PC-3 (cell line): ENCODE measurements around the gene LYRM4. TPM values are rescaled to one million over a fixed set of nuclear protein-coding genes. Genes with fewer than 3 reads are reported as not detected.

Experiments used
- ATAC-seq: fragments of 200-7000 bp; cut with Tn5 transposase; 2 replicates; pipeline ENCODE4 v1.9.1; 2020; ENCODE audit warnings: mild to moderate bottlenecking, moderate library complexity
- BruUV-seq: library from RNA; stranded (reverse); fragments of 400-500 nt; replicated peaks from 2 replicates; lab custom pipeline; 2021; lab: Mats Ljungman, UMichigan
- CTCF ChIA-PET: fragments of 300-600 bp; sonication (Branson Sonifier 250); formaldehyde crosslinking; loops from one replicate; lab custom pipeline; 2022; ENCODE audit warnings: antibody characterized with exemption; lab: Charles Lee
- POLR2A ChIA-PET: fragments of 300-600 bp; sonication (Branson Sonifier 250); formaldehyde crosslinking; loops from one replicate; lab custom pipeline; 2022; ENCODE audit warnings: antibody characterized with exemption; ENCODE audit not compliant: unreplicated experiment; lab: Charles Lee
- DNase-seq: peaks from one replicate; pipeline ENCODE4 v3.0.0-alpha.2; 2015
- H2AFZ ChIP-seq: fragments of 300-600 bp; sonication (generic); 2 replicates; pipeline ENCODE4 v1.6.0; 2016; ENCODE audit warnings: antibody characterized with exemption, low read length
- H3F3A ChIP-seq: fragments of 300-600 bp; sonication (generic); one replicate; pipeline ENCODE4 v1.6.0; 2017; ENCODE audit warnings: antibody characterized with exemption, low read length, control low read depth, mild to moderate bottlenecking; ENCODE audit not compliant: unreplicated experiment
- H3K27ac ChIP-seq: fragments of 300-600 bp; sonication (generic); 2 replicates; pipeline ENCODE4 v1.5.1; 2016; ENCODE audit warnings: mild to moderate bottlenecking, low read length
- H3K27me3 ChIP-seq: fragments of 300-600 bp; sonication (generic); 2 replicates; pipeline ENCODE4 v1.6.1; 2016; ENCODE audit warnings: low read length, mixed read lengths
- H3K36me3 ChIP-seq: fragments of 300-600 bp; sonication (generic); 2 replicates; pipeline ENCODE4 v1.6.1; 2016; ENCODE audit warnings: low read depth, mixed run types, low read length, mixed read lengths
- H3K4me1 ChIP-seq: fragments of 300-600 bp; sonication (generic); 2 replicates; pipeline ENCODE4 v1.5.1; 2016; ENCODE audit warnings: low read length; ENCODE audit not compliant: insufficient read depth
- H3K4me2 ChIP-seq: fragments of 300-600 bp; sonication (generic); 2 replicates; pipeline ENCODE4 v1.6.0; 2016; ENCODE audit warnings: low read length
- H3K4me3 ChIP-seq: fragments of 300-600 bp; sonication (generic); 2 replicates; pipeline ENCODE4 v1.5.1; 2016; ENCODE audit warnings: mild to moderate bottlenecking, low read length, mixed read lengths
- H3K79me2 ChIP-seq: fragments of 300-600 bp; sonication (generic); 2 replicates; pipeline ENCODE4 v1.6.1; 2017; ENCODE audit warnings: low read length, mixed read lengths
- H3K9ac ChIP-seq: fragments of 300-600 bp; sonication (generic); 2 replicates; pipeline ENCODE4 v1.6.0; 2016; ENCODE audit warnings: mild to moderate bottlenecking, low read length
- H3K9me2 ChIP-seq: fragments of 300-600 bp; sonication (generic); replicated peaks from 2 replicates; pipeline ENCODE4 v1.6.1; 2016; ENCODE audit warnings: mixed run types, low read length, mixed read lengths
- H3K9me3 ChIP-seq: fragments of 300-600 bp; sonication (generic); 2 replicates; pipeline ENCODE4 v1.6.1; 2016; ENCODE audit warnings: low read length, mixed read lengths
- H4K20me1 ChIP-seq: fragments of 300-600 bp; sonication (generic); 2 replicates; pipeline ENCODE4 v1.6.1; 2016; ENCODE audit warnings: low read length, mixed read lengths
- EZH2 ChIP-seq: fragments of 300-600 bp; sonication (generic); IDR thresholded peaks from one replicate; pipeline ENCODE4 v1.6.1; 2017; ENCODE audit warnings: antibody characterized with exemption, mild to moderate bottlenecking, low read length; ENCODE audit not compliant: unreplicated experiment
- EZH2phosphoT487 ChIP-seq: fragments of 300-600 bp; sonication (generic); IDR thresholded peaks from 2 replicates; pipeline ENCODE4 v1.6.1; 2018; ENCODE audit warnings: mild to moderate bottlenecking, antibody characterized with exemption, low read length, borderline replicate concordance
- intact Hi-C: fragments of 100-400 bp; cut with micrococcal nuclease; formaldehyde crosslinking; loops from 2 replicates; pipeline ENCODE4 v1.9.0; 2023
- total RNA-seq: library from RNA; depleted of rRNA; stranded (reverse); fragments of >200 nt; gene quantifications from 2 replicates; pipeline ENCODE4 v1.2.3, GENCODE V29; 2014
- TF ChIP-seq, protein P1 (sequence below): fragments of 300-600 bp; sonication (generic); conservative IDR thresholded peaks from 2 replicates; pipeline ENCODE4 v1.5.1; 2017; ENCODE audit warnings: antibody characterized with exemption, low read depth, mild to moderate bottlenecking, low read length

Gene LYRM4
- total RNA-seq, 1 experiment from 2014 or later = 27.7 TPM

DNA sequence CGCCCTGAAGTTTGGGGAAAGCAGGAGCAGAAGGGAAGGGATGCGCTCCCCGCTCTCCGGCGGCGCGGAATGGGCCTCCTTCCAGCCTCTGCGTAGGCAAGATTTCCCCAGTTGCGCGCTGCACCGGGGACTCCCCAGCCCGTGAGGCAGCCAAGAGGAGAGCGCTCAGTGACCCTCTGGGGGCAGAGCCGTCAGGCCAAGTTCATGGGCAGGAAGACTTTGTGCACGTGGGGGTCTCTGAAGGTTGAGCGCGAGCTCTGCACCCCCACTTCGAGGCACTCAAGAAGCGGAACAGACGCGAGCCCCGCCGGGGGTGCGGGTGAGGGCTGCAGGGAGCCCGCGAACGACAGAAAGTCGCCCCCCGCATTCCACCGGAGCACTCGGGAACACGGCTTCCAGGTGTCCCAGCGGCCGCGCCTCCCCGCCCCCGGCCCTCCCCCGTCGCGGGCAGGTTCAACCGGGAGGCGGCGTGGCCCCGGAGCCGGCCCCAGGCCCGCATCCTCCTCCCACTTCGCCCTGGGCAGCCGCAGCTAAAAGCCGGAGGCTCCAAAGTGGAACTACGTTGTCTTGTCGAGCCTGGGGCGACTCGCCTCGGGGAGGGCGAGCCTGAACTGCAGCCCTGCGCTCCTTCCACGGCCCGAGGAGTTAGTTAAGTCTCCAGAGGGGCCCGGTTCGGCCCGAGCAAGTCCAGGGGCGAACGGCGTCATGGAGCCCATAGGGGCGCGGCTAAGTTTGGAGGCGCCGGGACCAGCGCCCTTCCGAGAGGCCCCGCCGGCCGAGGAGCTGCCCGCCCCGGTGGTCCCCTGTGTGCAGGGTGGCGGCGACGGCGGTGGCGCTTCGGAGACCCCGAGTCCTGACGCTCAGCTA is 175.7 kb downstream of the LYRM4 start, which contains the start of gene PPP1R3G:
Gene PPP1R3G (plus strand): TSS at position 561 of the 867 bp plus-strand sequence. CDS start 145 bp downstream, at position 706.
- Histone ChIP-seq H3K9me2 (no peaks in the 10 kb centered on the region), H3K79me2 (no peaks in the 10 kb centered on the region), H3F3A (no peaks in the 10 kb centered on the region), H2AFZ (peak within 1 kb of the TSS; percentile 98), H3K4me2 (peak within 1 kb of the TSS; percentile 95), H4K20me1 (no peaks in the 10 kb centered on the region), H3K27ac (no peak within 1 kb of the TSS), H3K27me3 (no peaks in the 10 kb centered on the region), H3K9ac (peak within 1 kb of the TSS; percentile 44), H3K4me1 (peaks cover 35% of the 10 kb centered on the region), H3K36me3 (no peaks in the 10 kb centered on the region), H3K4me3 (peak within 1 kb of the TSS; percentile 78), H3K9me3 (no peaks in the 10 kb centered on the region)
- peak; percentile 53 for DNase-seq
- ChIA-PET CTCF (no interaction called here), POLR2A (no interaction called here)
- intact Hi-C loops = no loop called here
- peak; percentile 40 for ATAC-seq
- TSS peak; percentile 56 for BruUV-seq
- no peak for TF ChIP-seq EZH2
- TF ChIP-seq, protein P1, sequence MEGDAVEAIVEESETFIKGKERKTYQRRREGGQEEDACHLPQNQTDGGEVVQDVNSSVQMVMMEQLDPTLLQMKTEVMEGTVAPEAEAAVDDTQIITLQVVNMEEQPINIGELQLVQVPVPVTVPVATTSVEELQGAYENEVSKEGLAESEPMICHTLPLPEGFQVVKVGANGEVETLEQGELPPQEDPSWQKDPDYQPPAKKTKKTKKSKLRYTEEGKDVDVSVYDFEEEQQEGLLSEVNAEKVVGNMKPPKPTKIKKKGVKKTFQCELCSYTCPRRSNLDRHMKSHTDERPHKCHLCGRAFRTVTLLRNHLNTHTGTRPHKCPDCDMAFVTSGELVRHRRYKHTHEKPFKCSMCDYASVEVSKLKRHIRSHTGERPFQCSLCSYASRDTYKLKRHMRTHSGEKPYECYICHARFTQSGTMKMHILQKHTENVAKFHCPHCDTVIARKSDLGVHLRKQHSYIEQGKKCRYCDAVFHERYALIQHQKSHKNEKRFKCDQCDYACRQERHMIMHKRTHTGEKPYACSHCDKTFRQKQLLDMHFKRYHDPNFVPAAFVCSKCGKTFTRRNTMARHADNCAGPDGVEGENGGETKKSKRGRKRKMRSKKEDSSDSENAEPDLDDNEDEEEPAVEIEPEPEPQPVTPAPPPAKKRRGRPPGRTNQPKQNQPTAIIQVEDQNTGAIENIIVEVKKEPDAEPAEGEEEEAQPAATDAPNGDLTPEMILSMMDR = no peak
- TF ChIP-seq EZH2phosphoT487 = no peak

DNA sequence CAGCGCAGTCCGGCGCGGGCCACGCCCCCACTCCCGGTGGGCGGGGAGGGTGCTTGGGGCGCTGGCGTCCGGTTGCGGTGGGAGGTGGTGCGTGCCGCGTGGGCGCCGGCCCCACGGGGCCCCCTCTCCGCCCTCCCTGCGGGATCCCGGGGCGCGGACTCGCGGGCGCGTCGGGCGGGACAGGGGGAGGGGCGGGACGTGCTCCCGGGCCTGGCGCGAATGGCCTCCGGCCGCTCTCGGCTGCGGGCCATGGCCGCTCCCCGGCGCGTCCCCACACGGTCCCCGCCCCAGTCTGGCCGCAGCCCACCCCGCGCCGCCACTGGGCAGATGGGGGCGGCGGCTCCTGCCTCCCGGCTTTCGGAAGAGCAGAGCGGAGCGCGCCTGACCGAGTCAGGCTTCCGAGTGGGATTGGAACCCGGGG is 176.4 kb downstream of the LYRM4 start:
- Histone ChIP-seq H3K4me1 (peaks cover 35% of the 10 kb centered on the region), H3K9ac (peak overlapping the region; percentile 44), H2AFZ (peak overlapping the region; percentile 98), H3K4me2 (peak overlapping the region; percentile 95), H4K20me1 (no peaks in the 10 kb centered on the region), H3K27ac (no peak overlapping the region), H3K4me3 (peak overlapping the region; percentile 78), H3K79me2 (no peaks in the 10 kb centered on the region), H3K27me3 (no peaks in the 10 kb centered on the region), H3F3A (no peaks in the 10 kb centered on the region), H3K9me3 (no peaks in the 10 kb centered on the region), H3K36me3 (no peaks in the 10 kb centered on the region), H3K9me2 (no peaks in the 10 kb centered on the region)
- ChIA-PET POLR2A (no interaction called here), CTCF (no interaction called here)
- intact Hi-C loops = no loop called here
- no TSS peak for BruUV-seq
- ATAC-seq (peak; percentile 12), DNase-seq (no peak)
- TF ChIP-seq EZH2phosphoT487 (no peak), EZH2 (no peak)

DNA sequence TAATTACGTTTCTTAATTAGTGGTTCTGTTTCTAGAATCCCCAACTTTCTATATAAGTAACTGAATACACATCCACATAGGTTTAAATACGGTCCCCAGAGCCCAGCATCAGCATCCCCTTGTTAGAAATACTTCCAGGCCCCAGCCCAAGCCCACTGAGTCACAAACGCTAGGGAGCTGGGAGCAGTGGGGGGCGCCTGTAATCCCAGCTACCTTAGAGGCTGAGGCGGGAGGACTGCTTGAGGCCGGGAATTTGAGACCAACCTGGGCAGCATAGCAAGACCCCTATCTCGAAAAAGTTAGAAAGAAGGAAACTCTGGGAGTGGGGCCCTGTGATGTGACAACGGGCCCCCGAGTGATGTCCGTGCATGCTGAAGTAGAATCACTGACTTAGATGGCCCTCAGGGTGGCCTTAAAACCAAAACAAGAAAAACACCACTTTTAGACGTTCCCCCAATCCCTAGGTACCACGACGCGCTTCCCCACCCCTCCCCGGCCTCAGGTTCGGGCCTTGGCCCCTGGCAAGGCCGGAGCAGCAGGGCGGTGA is 176.9 kb downstream of the LYRM4 start:
- Histone ChIP-seq H3K4me2 (peak overlapping the region; percentile 95), H3K79me2 (no peaks in the 10 kb centered on the region), H4K20me1 (no peaks in the 10 kb centered on the region), H3F3A (no peaks in the 10 kb centered on the region), H3K9ac (no peak overlapping the region), H3K27me3 (no peaks in the 10 kb centered on the region), H3K9me2 (no peaks in the 10 kb centered on the region), H3K27ac (no peak overlapping the region), H3K4me1 (peaks cover 35% of the 10 kb centered on the region), H2AFZ (peak overlapping the region; percentile 98; the same call in 1 of the 2 replicates), H3K9me3 (no peaks in the 10 kb centered on the region), H3K4me3 (peak overlapping the region; percentile 78; the same call in 1 of the 2 replicates), H3K36me3 (no peaks in the 10 kb centered on the region)
- DNase-seq = no peak
- BruUV-seq = no TSS peak
- ChIA-PET POLR2A (no interaction called here), CTCF (no interaction called here)
- intact Hi-C loops = no loop called here
- TF ChIP-seq EZH2phosphoT487 = no peak
- no peak for TF ChIP-seq EZH2
- TF ChIP-seq, protein P1 = no peak
- ATAC-seq = no peak
